Lung (tissue), 12 donors: ENCODE results near the gene RABGAP1. TPM values are rescaled to one million over a fixed set of nuclear protein-coding genes. Genes with fewer than 3 reads are reported as not detected.

ENCODE experiments used
- ATAC-seq: fragments of 200-7000 bp; cut with Tn5 transposase; one replicate; pipeline ENCODE4 v1.9.1; 2020; ENCODE audit warnings: moderate number of reproducible peaks; ENCODE audit not compliant: insufficient read depth, low FRiP score
- DNase-seq, 3 donors: peaks; one replicate each; pipeline ENCODE4 v3.0.0-alpha.2; 2013 to 2017
- H3K27ac ChIP-seq, 2 donors: one replicate each; pipeline ENCODE4 v1.5.1; 2013; ENCODE audit warnings: mild to moderate bottlenecking in 2 of 2, moderate library complexity in 2 of 2, control low read depth in 1 of 2, inconsistent platforms in 1 of 2, low read depth in 1 of 2, low read length in 1 of 2
- H3K27me3 ChIP-seq, 3 donors: one replicate each; pipeline ENCODE4 v1.5.1; 2013; ENCODE audit warnings: low read length in 2 of 3; ENCODE audit not compliant: control insufficient read depth in 3 of 3, insufficient read depth in 3 of 3
- H3K36me3 ChIP-seq, 4 donors: one replicate each; pipeline ENCODE4 v1.5.1; 2013; ENCODE audit warnings: low read length in 4 of 4, mild to moderate bottlenecking in 1 of 4, moderate library complexity in 1 of 4; ENCODE audit not compliant: control insufficient read depth in 4 of 4, insufficient read depth in 4 of 4
- H3K4me1 ChIP-seq, 5 donors: one replicate each; pipeline ENCODE4 v1.5.1; 2013; ENCODE audit warnings: low read length in 5 of 5, mild to moderate bottlenecking in 2 of 5, moderate library complexity in 1 of 5; ENCODE audit not compliant: control insufficient read depth in 5 of 5, insufficient read depth in 5 of 5
- H3K4me3 ChIP-seq: one replicate; pipeline ENCODE4 v1.5.1; 2013; ENCODE audit warnings: mild to moderate bottlenecking, control low read depth, moderate library complexity
- H3K9ac ChIP-seq, 2 donors: one replicate each; pipeline ENCODE4 v1.5.1; 2013; ENCODE audit warnings: low read length in 2 of 2, control low read depth in 1 of 2; ENCODE audit not compliant: insufficient read depth in 1 of 2
- H3K9me3 ChIP-seq, 4 donors: one replicate each; pipeline ENCODE4 v1.5.1; 2013; ENCODE audit warnings: low read length in 3 of 4, mild to moderate bottlenecking in 1 of 4, moderate library complexity in 1 of 4; ENCODE audit not compliant: control insufficient read depth in 4 of 4, insufficient read depth in 3 of 4
- WGBS, 2 donors: extraction: QIAGEN DNeasy Blood & Tissue Kit; methylation state at CpG; one replicate each; pipeline ENCODE4 v1.1.7; 2013; 5-methylcytosine and 5-hydroxymethylcytosine counted together
- polyA plus RNA-seq, 2 donors: library from polyadenylated mRNA; stranded (reverse); fragments of 200-250 nt; gene quantifications; one replicate each; pipeline ENCODE4 v1.2.1, GENCODE V29; 2013
- total RNA-seq, 2 donors: library from RNA; depleted of rRNA in 1 of 2; stranded (reverse); fragments of >200 nt in 1 of 2; gene quantifications; one replicate each; pipeline ENCODE4 v1.2.1, GENCODE V29; 2014 to 2021
- TF ChIP-seq, protein P1 (sequence below): IDR thresholded peaks from 2 replicates; pipeline ENCODE4 v1.5.1; 2012; ENCODE audit warnings: mild to moderate bottlenecking; ENCODE audit errors: control extremely low read depth, extremely low read depth
- donor health status: control.
- donor health status: control.
- donor health status: Bipolar disorder and iron deficiency.
- donor health status: healthy.
- donor health status: DM: yes; HTN: yes; CAD: no.

The RABGAP1 gene
- total and polyA plus RNA-seq, 4 donors: 9.6 to 103 (median 34.9) TPM

DNA sequence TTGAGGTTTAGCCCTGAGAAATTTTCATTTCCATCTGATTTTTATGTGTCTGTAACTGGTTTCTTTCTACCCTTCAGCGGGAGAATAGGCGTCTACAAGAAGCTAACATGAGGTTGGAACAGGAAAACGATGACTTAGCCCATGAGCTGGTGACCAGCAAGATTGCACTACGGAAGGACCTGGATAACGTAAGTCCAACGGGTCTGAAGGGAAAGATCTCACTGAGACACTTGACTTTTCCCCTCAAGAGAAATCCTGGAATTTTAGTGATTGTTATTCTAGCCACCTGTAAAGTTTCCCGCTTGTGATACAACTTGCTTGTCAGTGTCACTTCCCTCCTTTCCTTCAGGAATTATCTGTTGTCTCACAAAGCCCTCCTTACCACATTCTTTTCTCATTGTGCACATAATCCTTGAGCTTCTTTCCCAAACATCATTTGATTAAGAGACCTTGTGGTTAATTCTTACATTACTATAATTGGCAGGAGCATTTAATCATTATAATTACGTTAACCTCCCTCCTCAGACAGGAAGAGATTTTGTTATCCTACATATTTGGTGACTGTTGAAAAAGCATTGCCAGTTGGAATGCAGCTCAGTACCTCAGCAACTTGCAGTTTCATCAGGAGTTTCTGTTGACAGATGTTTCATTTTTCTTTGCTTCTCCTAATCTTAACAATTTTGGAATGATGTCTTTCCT is 149.5 kb downstream of the RABGAP1 start:
- peaks cover 11 to 41% (median 25%) of the 10 kb centered on the region in 4 donors for H3K36me3 ChIP-seq
- no peak overlapping the region for H3K9ac ChIP-seq
- WGBS, 2 donors: 89 to 94% methylated on average over 8 of the region's 8 CpGs
- no peak for DNase-seq
- ATAC-seq: no peak
- H3K27ac ChIP-seq: no peak overlapping the region
- H3K9me3 ChIP-seq: peaks cover 0 to 2% (median 0%) of the 10 kb centered on the region in 4 donors
- H3K4me3 ChIP-seq: no peak overlapping the region
- TF ChIP-seq, protein P1, sequence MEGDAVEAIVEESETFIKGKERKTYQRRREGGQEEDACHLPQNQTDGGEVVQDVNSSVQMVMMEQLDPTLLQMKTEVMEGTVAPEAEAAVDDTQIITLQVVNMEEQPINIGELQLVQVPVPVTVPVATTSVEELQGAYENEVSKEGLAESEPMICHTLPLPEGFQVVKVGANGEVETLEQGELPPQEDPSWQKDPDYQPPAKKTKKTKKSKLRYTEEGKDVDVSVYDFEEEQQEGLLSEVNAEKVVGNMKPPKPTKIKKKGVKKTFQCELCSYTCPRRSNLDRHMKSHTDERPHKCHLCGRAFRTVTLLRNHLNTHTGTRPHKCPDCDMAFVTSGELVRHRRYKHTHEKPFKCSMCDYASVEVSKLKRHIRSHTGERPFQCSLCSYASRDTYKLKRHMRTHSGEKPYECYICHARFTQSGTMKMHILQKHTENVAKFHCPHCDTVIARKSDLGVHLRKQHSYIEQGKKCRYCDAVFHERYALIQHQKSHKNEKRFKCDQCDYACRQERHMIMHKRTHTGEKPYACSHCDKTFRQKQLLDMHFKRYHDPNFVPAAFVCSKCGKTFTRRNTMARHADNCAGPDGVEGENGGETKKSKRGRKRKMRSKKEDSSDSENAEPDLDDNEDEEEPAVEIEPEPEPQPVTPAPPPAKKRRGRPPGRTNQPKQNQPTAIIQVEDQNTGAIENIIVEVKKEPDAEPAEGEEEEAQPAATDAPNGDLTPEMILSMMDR: no peak
- peaks cover 0 to 7% (median 0%) of the 10 kb centered on the region in 5 donors for H3K4me1 ChIP-seq
- no peaks in the 10 kb centered on the region for H3K27me3 ChIP-seq

DNA sequence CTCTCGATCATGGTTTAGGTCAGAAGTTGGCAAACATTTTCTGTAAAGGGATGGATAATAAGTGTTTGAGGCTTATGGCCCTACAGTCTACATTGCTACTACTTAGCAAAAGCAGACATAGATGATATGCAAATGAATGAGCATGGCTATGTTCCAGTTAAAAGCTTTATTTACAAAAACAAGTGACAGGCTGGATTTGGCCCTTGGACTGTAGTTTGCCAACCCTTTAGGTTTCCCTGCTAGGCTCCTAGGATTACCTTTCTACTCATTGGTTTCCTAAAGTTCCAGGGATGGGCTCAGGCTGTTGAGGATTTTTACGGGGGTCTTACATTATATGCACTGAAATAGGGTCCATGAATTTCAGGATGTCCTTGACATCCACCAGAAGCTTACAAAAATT is 150.1 kb downstream of the RABGAP1 start:
- DNase-seq: peak in 1 of 3 donors; percentile 15
- Histone ChIP-seq H3K9me3 (peaks cover 0 to 2% (median 0%) of the 10 kb centered on the region in 4 donors), H3K4me3 (no peak overlapping the region), H3K36me3 (peaks cover 11 to 42% (median 25%) of the 10 kb centered on the region in 4 donors), H3K4me1 (peaks cover 0 to 7% (median 0%) of the 10 kb centered on the region in 5 donors), H3K9ac (no peak overlapping the region), H3K27me3 (no peaks in the 10 kb centered on the region), H3K27ac (no peak overlapping the region)
- no peak for ATAC-seq
- WGBS, 2 donors: 91 to 96% methylated on average over 2 of the region's 2 CpGs
- TF ChIP-seq, protein P1: no peak

DNA sequence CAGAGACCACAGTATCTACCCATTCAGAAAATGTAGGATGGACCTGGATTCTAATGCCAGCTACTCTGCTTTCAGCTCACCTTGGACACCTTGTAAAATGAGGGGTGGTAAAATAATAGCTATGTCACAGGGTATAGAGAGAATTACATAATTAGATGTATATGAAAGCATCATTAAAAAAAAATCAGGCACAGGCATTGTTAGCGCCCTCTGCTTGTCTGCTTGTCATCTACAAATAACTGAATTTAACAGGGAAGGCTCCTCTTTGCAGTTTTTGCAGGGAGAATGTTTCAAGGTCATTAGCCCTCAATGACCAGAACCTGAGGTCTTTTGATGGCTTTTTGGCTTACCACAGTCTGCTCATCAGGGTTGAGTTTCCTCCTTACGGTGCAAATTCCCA is 150.6 kb downstream of the RABGAP1 start:
- H3K36me3 ChIP-seq: peaks cover 11 to 46% (median 24%) of the 10 kb centered on the region in 4 donors
- no peak overlapping the region for H3K9ac ChIP-seq
- TF ChIP-seq, protein P1: no peak
- DNase-seq (no peak), ATAC-seq (no peak)
- no peak overlapping the region for H3K4me3 ChIP-seq
- no peaks in the 10 kb centered on the region for H3K27me3 ChIP-seq
- H3K4me1 ChIP-seq: peaks cover 0 to 7% (median 0%) of the 10 kb centered on the region in 5 donors
- peaks cover 0 to 2% (median 0%) of the 10 kb centered on the region in 4 donors for H3K9me3 ChIP-seq
- no peak overlapping the region for H3K27ac ChIP-seq
- WGBS, 2 donors: 91 to 95% methylated on average over 2 of the region's 2 CpGs
